AG09319 (cell line): ENCODE measurements around the gene OSBPL1A.

Experiments used
- DNase-seq: peaks from one replicate; pipeline ENCODE4 v3.0.0-alpha.2; 2010; ENCODE audit warnings: low read depth; ENCODE audit errors: extremely low read depth
- TF ChIP-seq, protein P1 (sequence below): IDR thresholded peaks from 2 replicates; pipeline ENCODE4 v1.5.1; 2011; ENCODE audit warnings: low read depth, mild to moderate bottlenecking, inconsistent platforms, low read length, moderate library complexity

Gene OSBPL1A

DNA sequence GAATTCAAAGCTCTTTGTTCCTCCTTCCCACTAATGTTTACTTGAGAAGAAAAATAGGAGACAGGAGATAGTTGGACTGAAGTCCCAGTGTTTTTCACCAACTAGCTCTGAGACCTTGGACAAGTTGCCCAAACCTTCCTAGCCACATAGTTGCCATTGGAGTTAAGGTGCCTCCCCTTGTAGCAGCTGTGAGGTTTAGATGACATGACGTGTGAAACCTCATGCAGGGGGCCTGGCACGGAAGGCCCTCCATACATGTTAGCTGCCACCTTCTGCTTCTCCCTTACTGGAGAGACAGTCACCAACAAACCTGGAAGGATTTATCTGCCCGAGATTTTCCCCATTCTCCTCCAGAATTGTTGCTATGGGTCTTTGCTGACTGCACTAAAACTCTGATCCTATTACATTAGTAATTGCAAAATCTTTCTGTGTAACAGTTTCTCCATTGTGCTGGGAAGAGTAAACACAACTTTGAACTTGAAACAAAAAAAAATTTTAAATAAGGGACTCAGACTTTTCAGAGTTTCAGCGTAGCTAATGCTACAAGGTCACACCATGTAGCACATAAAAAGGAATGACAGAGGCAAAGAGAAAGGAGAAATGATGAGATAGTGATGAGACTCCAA lies 282.6 kb downstream of the OSBPL1A start:
- TF ChIP-seq, protein P1, sequence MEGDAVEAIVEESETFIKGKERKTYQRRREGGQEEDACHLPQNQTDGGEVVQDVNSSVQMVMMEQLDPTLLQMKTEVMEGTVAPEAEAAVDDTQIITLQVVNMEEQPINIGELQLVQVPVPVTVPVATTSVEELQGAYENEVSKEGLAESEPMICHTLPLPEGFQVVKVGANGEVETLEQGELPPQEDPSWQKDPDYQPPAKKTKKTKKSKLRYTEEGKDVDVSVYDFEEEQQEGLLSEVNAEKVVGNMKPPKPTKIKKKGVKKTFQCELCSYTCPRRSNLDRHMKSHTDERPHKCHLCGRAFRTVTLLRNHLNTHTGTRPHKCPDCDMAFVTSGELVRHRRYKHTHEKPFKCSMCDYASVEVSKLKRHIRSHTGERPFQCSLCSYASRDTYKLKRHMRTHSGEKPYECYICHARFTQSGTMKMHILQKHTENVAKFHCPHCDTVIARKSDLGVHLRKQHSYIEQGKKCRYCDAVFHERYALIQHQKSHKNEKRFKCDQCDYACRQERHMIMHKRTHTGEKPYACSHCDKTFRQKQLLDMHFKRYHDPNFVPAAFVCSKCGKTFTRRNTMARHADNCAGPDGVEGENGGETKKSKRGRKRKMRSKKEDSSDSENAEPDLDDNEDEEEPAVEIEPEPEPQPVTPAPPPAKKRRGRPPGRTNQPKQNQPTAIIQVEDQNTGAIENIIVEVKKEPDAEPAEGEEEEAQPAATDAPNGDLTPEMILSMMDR = no peak

DNA sequence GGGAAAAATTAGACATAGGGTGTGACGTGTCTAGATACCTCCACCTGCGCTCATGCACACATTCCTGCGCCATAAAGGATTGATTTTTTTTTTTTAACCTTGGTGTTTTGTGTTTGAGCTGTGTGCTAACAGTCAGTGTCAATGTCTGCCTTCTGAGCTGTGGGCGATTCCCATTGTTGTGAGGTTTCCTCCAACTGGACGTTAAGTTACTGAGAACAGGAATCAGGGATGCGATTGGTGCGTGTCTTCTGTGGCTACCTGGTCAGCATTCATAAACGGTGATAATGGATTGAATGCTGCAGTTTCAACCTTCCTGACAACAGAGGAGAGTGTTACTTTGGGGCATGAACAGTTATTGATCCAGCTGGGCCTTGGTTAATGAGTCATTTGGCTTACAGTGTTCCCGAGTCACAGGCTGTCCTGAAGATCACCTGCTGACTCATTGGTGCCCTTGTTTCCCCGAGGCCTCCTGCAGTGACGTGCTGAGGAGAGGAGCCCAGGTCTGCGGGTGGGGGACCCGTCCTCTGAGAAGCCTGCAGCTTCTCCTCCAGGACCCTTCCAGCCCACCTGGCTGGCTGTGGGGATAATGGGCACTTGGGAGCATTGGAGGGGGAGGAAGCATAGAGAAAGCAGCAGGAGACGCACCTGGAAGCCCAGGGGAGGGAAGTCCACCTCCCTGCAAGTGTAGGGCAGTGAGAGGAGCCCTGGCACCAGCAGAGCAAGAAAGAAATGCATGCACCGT lies 284.6 kb downstream of the OSBPL1A start:
- no peak for DNase-seq
- TF ChIP-seq, protein P1 = no peak

More for the DNA sequence above, 282.6 kb downstream of the OSBPL1A start:
- DNase-seq = no peak

DNA sequence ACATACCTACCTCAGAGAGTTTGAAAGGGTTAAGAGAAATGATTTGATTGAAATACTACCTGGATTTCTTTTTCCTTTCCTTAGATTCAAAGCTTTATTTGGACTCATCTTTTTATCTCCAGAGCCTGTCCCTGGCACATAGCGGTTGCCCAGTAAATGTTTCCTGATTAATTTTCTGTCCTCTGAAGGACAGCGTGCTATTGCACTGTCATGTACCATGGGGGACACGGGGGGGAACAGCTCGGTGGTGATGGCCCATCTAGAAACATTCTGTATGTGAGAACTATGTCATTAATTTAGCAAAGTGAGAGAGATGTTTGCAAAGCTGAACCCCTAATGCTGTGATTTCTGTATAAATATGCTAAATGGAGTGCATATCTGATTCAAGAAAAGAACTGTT lies 285.2 kb downstream of the OSBPL1A start:
- no peak for DNase-seq
- TF ChIP-seq, protein P1 = no peak
